Measurements from ENCODE around the gene GNAS. TPM values are rescaled to one million over a fixed set of nuclear protein-coding genes. Genes with fewer than 3 reads are reported as not detected.

GNAS gene
- total RNA-seq, 2 donors from 2014 or later: 1,246 to 1,267 TPM

DNA sequence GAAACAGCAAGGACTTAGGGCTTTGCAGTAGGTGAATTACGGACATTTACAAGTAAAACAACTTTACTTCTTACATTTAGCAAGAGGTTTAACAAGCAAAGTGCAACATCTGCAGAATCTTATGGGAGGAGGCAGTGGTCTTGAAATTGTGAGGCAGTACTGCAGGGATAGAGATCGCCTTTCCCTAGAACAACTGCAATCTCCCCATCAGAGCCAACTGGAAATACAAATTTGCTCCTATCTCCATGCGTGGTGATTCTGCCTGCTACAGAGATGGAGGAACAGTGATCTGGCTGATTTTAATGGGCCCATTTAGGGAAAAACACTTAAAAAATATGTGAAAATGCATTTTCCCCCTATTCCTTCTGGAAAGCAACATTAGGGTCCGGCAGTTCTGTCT, 25.9 kb downstream of the GNAS start:
- H3K9ac ChIP-seq (ENCODE audit: extremely low read depth, low read length, poor library complexity, severe bottlenecking): no peak overlapping the region
- peaks cover 24% of the 10 kb centered on the region for H3K27me3 Mint-ChIP-seq (ENCODE audit: insufficient read depth)
- no peaks in the 10 kb centered on the region for H3K36me3 Mint-ChIP-seq (ENCODE audit: low read depth)
- H3K4me3 Mint-ChIP-seq: no peak overlapping the region
- DNase-seq: no peak
- no peak for TF ChIP-seq CTCF (conservative IDR thresholded peaks at IDR 0.05)
- H3K9me3 Mint-ChIP-seq: no peaks in the 10 kb centered on the region
- H3K4me3 ChIP-seq (ENCODE audit: low read length): no peak overlapping the region
- H3K36me3 ChIP-seq (ENCODE audit: control insufficient read depth, insufficient read depth, low read length): no peaks in the 10 kb centered on the region
- no peak overlapping the region for H3K27ac Mint-ChIP-seq
- H3K27ac ChIP-seq (ENCODE audit: low read depth, low read length): no peak overlapping the region
- peaks cover 45% of the 10 kb centered on the region for H3K4me1 Mint-ChIP-seq
- peaks cover 3% of the 10 kb centered on the region for H3K27me3 ChIP-seq (ENCODE audit: control insufficient read depth, insufficient read depth, low read length, poor library complexity, severe bottlenecking)
- H3K4me1 ChIP-seq (ENCODE audit: control insufficient read depth, insufficient read depth, low read length): peaks cover 15% of the 10 kb centered on the region
- 74% methylated on average over 4 of the region's 4 CpGs; no CpG with 5 or more reads in 1 of the 2 experiments for WGBS, 2 experiments (ENCODE audit: insufficient coverage in 1 of 2, insufficient read length in 1 of 2)
- no peaks in the 10 kb centered on the region for H3K9me3 ChIP-seq (ENCODE audit: control insufficient read depth, low read length)

DNA sequence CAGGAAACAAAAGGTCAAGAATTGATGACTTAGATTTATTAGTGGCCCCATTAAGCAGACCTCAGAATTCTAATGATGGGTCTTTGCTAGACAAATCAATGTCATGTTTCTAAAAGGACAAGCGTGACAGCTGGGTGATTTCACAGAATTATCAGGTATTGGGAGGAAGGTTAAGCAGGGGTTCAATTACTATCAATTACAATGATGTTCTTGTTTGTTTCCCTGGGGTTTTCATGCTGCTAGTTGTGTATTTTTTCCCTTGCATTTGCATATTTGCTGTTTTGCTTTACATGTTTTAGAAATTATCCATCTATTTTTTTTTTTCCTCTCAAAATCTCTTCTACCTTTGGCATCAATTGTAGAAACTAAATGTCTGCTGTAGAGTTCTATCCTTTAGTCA, 27.9 kb downstream of the GNAS start:
- no peak overlapping the region for H3K27ac ChIP-seq (ENCODE audit: low read depth, low read length)
- H3K9me3 ChIP-seq (ENCODE audit: control insufficient read depth, low read length): no peaks in the 10 kb centered on the region
- H3K9ac ChIP-seq (ENCODE audit: extremely low read depth, low read length, poor library complexity, severe bottlenecking): no peak overlapping the region
- H3K27me3 Mint-ChIP-seq (ENCODE audit: insufficient read depth): peaks cover 28% of the 10 kb centered on the region
- no peak for TF ChIP-seq CTCF (conservative IDR thresholded peaks at IDR 0.05)
- H3K27ac Mint-ChIP-seq: no peak overlapping the region
- H3K36me3 ChIP-seq (ENCODE audit: control insufficient read depth, insufficient read depth, low read length): no peaks in the 10 kb centered on the region
- H3K4me3 ChIP-seq (ENCODE audit: low read length): no peak overlapping the region
- H3K4me1 ChIP-seq (ENCODE audit: control insufficient read depth, insufficient read depth, low read length): peaks cover 11% of the 10 kb centered on the region
- H3K27me3 ChIP-seq (ENCODE audit: control insufficient read depth, insufficient read depth, low read length, poor library complexity, severe bottlenecking): no peaks in the 10 kb centered on the region
- no peaks in the 10 kb centered on the region for H3K36me3 Mint-ChIP-seq (ENCODE audit: low read depth)
- H3K4me1 Mint-ChIP-seq: peaks cover 43% of the 10 kb centered on the region
- 90% methylated on average over 1 of the region's 1 CpG; no CpG with 5 or more reads in 1 of the 2 experiments for WGBS, 2 experiments (ENCODE audit: insufficient coverage in 1 of 2, insufficient read length in 1 of 2)
- no peak overlapping the region for H3K4me3 Mint-ChIP-seq
- DNase-seq: no peak
- no peaks in the 10 kb centered on the region for H3K9me3 Mint-ChIP-seq

- Histone ChIP-seq H3K27me3 (ENCODE audit: control insufficient read depth, insufficient read depth, low read length, poor library complexity, severe bottlenecking) (no peaks in the 10 kb centered on the region), H3K27ac (ENCODE audit: low read depth, low read length) (no peak overlapping the region), H3K4me3 (ENCODE audit: low read length) (no peak overlapping the region), H3K4me1 (ENCODE audit: control insufficient read depth, insufficient read depth, low read length) (peaks cover 5% of the 10 kb centered on the region), H3K36me3 (ENCODE audit: control insufficient read depth, insufficient read depth, low read length) (no peaks in the 10 kb centered on the region), H3K9ac (ENCODE audit: extremely low read depth, low read length, poor library complexity, severe bottlenecking) (no peak overlapping the region), H3K9me3 (ENCODE audit: control insufficient read depth, low read length) (no peaks in the 10 kb centered on the region)
- no peak overlapping the region for H3K27ac Mint-ChIP-seq
- H3K4me3 Mint-ChIP-seq: no peak overlapping the region
- WGBS, 2 experiments (ENCODE audit: insufficient coverage in 1 of 2, insufficient read length in 1 of 2): 87 to 94% methylated on average over 3 to 9 of the region's 9 CpGs
- H3K27me3 Mint-ChIP-seq (ENCODE audit: insufficient read depth): peaks cover 29% of the 10 kb centered on the region
- H3K4me1 Mint-ChIP-seq: peaks cover 36% of the 10 kb centered on the region
- H3K36me3 Mint-ChIP-seq (ENCODE audit: low read depth): no peaks in the 10 kb centered on the region
- DNase-seq: no peak
- H3K9me3 Mint-ChIP-seq: no peaks in the 10 kb centered on the region
- peak; percentile 66 for TF ChIP-seq CTCF (conservative IDR thresholded peaks at IDR 0.05)
Measured at GRCh38 chr20:58880994-58881752, 28.7 kb downstream of the GNAS start.
